Daoy (cell line): ENCODE measurements around the gene COQ9. TPM values are rescaled to one million over a fixed set of nuclear protein-coding genes. Genes with fewer than 3 reads are reported as not detected.
"Not testable (repeated sequence)": the region's sequence is repeated elsewhere in the genome, so short reads cannot be mapped to it uniquely, and the experiment has no call there.

Source experiments
- DNase-seq: peaks from one replicate; pipeline ENCODE4 v3.0.0-alpha.2; 2015; ENCODE audit warnings: low read depth
- total RNA-seq: library from RNA; depleted of rRNA; stranded (reverse); fragments of >200 nt; shearing (Covaris generic); gene quantifications from 2 replicates; pipeline ENCODE4 v1.2.3, GENCODE V29; 2014; rRNA removed

Gene COQ9, protein sequence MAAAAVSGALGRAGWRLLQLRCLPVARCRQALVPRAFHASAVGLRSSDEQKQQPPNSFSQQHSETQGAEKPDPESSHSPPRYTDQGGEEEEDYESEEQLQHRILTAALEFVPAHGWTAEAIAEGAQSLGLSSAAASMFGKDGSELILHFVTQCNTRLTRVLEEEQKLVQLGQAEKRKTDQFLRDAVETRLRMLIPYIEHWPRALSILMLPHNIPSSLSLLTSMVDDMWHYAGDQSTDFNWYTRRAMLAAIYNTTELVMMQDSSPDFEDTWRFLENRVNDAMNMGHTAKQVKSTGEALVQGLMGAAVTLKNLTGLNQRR
- 34.9 and 44.9 TPM in 2 replicates for total RNA-seq

DNA sequence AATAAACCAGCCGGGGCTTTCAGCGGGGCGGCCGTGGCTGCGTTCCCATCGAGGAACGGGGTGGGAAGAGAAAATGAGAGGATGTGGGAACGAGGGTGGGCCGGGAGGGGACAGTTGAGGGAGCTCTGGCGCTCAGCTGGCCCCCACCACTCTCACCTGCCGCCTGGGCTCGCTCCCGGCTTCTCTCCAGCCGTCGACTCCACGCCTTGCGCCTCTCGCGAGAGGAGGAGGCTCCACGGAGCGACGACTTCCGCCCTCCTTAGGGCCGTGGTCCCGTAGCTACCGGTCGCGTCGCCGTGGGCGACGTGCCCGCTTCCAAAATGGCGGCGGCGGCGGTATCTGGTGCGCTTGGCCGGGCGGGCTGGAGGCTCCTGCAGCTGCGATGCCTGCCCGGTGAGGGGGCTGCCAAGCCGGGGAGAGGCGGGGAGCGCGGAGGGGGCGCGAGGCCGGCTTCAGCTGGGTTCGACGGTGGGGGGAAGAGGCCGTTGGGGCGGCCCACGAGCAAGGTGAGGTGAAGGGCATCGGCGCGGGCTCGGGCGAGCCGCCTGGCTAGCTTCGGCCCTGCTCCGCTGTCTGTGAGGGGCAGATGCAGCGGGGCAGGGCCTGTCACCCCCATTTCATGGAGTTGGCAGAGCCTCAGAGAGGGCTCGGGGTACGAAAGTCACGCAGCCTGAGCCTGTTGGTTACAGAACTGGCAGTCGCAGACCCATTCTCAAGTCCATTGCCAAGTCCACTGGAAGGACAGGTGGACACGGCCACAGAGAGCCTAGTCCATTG, at the start of gene COQ9, which contains the start of gene CIAPIN1:
Gene COQ9, plus strand, starts transcription at position 294 of the 777 bp plus-strand sequence. Its CDS starts 27 bp downstream, at position 321.
Gene CIAPIN1, minus strand, starts transcription at position 200 of the 777 bp plus-strand sequence. CDS start 6,457 bp downstream, outside the sequence.
- peak; percentile 95 for DNase-seq

DNA sequence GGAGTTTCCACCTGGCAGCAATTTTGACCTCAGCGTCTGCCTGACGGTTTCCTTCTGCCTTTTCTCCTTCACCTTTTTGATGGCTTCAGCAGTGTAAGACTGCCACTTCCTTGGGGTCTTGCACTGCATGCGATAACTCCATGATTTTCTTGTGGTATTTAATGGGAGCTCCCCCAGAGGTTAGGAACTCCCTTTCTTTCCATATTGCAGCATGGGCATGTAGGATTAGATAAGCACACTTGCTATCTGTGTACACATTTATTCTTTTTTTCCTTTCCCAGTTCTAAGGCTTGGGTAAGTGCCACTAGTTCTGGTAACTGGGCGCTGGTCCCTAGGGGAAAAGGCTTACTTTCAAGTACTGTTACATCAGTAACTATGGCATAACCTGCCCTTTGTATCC, 49.8 kb upstream of the COQ9 start:
- DNase-seq: not testable (repeated sequence)

DNA sequence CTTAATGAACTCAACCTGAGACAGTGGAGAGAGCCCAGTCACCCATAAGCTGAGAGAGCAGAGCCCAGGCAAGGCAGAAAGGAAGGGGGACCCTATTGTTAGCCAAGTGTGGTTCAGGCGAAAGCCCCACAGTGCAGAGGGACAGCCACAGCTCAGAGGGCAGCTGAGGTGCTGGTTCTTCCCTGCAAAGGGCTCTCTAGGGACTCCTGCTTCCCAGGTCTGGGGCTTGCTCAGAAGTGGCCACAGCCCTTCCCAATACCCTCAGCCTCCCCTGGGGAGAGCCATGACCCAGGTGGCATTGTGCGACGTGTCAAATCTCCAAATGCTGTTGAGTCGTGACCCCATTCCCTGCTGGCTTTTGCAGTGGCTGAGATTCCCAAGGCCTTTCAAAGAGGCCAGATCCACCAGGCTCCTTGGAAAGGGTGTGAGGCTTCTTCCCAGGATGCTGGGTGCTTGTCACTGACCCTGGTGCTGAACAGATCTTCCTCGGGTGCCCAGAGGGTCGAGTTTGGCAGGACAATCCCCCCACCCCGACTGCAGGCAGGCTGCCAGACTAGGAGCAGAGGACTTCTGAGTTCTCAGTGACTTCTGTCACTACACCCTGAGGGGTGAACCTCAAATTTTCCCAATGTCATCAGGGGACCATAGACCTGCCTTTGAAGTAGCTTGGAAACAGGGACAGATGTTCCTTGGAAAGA, 45.2 kb upstream of the COQ9 start:
- DNase-seq: no peak

DNA sequence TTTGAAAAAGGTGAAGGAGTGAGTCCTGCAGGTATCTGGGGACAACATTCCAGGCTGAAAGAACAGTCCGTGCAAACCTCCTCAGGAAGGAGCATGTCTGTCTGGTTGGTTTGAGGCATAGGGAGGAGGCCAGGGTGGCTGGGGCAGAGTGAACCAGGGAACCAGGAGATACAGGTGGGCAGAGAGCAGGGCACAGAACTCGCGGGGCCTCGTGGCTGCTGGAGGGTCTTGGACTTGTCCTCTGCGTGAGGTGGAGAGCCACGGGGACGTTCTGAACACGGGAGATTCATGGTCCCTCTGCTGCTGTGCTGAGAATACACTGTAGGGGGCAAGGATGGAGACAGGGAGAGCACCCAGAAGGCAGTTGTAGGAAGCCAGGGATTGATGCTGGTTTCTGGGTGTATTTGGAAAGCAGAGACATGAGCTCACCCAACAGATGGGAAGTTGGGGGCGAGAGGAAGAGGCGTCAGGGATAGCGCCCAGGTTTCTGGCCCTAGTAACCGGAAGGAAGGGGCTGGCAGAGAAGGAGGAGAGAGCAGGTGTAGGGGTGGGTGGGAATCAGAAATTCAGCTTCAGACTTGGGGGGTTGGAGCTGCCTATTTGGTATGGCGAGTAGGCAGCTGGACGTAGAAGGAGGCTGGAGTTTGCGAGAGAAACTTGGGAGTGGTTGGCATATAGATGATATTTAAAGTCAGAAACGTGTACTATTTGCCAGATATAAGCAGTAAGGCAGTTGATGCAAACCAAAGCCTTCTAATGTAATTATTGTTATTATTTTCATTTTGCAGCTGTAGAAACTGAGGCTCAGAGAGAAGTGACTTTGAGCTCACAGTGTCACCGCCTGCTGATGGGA, 43.1 kb upstream of the COQ9 start, which contains the start of gene CCL17:
Gene CCL17, plus strand, starts transcription at position 803 of the 853 bp plus-strand sequence. CDS start 9,166 bp downstream, outside the sequence.
- no peak for DNase-seq

DNA sequence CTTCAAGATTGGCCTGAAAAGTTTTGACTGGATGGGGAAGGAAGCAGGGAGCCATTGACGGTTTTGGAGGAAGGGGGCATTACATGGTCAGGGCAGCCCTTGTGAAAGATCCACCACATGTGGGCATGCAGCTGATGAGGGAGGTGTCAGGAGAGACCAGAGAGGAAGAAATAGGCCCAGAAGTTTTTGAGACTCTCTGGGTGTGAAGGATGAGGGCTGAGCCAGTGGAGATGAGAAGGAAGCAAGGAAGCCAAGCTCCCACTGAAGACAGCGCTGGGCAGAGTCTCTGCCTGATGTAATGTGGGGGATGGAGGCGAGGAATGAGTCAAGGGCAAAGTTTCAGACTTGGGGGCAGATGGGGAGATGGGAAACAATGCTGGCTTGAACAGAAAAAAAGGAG, 42.2 kb upstream of the COQ9 start:
- no peak for DNase-seq

DNA sequence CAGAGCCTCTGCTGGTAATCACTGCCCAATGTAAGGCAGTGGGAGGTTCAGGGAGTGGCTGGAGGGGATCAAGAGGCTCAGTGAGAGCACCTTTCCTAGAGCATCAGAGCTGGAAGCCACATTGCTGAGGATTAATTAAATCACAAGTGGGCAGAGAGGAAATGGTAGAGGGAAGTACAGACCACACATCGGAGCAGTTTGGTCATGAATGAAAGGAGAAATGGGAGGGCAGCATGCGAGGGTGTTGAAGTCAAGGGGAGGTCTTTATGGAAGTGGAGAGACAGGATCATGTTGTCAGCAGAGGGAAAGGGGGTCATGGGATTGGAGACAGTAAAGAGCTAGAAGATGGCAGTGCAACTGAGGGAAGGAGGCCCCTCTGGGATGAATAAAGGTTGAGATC, 40.4 kb upstream of the COQ9 start:
- DNase-seq: no peak

DNA sequence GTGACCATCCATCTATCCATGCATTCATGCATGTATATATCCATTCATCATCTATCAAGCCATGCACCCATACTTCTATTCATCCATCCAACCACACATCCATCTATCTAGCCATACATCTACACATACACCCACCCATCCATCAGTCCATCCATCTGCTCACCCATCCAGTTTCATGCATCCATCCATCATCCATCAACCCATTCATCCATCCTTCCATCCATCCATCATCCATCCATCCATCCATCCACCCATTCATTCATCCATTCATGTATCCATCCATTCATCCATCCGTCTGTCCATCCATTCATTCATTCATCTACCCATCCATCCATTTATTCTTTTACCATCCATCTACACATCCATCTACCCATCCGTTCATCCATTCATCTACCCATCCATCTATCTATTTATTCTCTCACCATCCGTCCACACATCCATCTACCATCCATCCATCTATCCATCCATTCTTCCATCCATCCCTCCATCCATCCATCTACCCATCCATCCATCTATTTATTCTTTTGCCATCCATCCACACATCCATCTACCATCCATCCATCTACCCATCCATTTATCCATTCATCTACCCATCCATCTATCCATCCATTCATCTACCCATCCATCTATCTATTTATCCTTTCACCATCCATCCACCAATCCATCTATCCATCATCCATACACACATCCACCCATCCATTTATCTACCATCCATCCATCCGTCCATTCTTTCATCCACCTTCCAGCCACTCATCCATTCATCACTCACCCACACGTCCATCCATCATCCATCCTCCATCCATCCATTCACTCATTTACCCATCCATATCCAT, 39.5 kb upstream of the COQ9 start:
- no peak for DNase-seq

DNA sequence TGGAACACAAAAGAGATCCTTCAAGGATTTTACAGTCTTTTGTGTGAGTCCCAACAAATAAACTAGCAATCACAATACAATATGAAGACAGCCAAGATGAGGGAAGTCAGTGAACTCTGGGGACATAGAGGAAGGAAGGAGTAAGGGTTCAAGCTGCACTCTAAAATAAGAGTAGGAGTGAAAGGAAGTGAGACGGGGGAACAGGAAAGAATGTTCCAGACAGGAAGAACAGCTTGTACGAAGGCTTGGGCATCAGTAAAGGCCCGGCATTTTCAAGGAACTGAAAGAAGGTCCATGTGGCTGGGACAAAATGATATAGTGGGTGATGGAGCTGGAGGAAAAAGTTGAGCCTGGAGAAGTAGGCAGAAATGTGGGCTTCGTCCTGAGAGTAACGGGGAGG, 38.2 kb upstream of the COQ9 start:
- DNase-seq: no peak

DNA sequence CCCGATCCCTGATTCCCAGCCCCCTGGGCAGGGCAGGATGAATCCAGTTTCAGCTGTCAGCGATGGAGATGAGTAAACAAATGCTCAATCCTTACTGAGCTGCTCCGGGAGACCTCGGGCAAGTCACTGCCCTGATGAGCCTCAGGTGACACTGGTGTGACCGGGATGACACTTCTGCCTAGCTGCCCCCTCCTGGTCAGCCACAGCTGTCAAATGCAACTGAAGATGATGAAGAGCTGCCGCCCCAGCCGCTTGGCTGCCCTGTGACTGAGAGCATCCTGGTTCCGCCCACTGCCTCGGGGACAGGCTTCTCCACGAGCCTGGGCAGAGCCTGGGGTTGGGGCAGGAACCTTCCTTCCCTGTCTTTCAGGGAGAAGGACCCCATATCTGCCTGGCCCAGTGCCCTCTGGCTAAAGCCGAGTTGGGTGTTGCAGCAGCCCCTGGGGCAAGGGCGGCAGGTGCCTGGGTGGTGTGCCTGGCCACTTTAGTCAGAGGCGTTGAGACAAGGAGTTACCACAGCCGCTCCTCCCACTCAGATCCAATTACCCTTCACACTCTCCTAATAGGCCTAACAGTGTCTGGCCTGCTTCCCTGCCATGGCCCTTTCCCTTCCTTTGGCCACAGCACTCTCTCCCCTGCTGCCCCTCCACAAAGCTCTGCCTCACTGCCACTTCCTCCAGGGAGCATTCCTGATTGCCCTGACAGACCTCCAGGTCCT, 37.2 kb upstream of the COQ9 start:
- DNase-seq: peak; percentile 29

DNA sequence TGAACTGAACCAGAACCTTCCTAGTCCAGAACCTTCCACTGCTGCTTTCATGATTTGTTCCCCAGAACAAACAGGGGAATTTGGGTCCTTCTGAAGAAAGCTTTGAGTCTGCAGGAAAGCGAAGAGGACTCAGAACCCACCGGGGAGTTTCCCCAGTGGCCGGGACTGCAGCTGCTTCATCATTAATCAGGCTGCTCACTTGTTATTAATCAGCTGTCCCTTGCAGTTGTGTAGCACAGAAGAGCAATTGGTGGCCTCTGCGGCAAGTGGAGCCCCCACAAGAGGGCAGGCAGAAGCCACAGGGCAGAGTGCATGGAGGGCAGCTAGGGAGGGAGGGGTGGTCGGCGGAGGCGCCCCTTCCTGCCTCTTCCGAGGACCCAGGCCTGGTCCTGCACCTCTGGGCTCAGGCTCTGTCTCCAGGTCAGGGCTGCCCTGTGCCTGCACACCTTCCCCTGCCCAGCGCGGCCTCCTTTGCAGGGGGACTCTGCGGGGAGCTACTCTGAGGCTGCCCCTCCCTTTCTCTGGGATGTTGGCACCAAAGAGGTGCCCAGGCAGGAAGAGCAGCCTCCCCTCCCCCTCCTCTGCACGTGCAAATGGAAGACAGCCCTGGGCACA, 35.8 kb upstream of the COQ9 start:
- no peak for DNase-seq

DNA sequence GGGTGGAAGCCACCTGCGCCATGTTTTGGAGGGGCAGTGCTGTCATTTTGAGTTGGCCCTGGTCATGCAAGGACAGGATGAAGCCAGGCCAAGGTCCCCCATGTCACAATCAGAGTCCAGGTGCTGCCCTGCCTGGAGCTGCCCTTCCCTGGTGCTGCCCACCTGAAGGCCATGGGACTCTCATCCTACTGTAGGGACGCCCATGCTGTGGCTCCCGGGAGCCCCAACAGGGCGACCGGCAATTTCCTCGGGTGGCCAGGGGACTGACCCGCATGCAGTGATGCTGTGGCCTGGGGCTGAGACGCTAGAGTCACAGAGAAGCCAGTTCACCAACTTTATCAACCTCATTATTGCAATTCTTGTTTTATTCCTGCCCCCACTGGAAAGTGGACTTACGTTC, 34.7 kb upstream of the COQ9 start:
- no peak for DNase-seq

DNA sequence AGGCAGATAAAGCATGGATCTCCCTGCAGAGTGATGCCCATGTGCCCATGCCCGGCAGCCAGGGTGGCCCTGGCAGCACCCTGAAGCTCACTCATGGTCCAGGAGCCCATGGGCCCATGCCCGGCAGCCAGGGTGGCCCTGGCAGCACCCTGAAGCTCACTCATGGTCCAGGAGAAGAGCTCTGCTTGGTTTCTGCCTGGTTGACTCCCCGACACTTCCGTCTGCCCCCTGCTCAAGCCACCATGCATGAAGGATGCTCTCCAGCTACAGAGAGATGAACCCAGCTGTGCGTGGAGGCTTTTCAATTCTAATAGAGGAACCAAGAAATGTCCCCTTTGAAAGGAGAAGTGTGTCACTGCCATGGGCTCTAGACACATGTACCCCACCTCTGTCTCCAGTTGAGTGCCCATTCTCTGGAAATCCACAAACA, 34.0 kb upstream of the COQ9 start:
- no peak for DNase-seq

DNA sequence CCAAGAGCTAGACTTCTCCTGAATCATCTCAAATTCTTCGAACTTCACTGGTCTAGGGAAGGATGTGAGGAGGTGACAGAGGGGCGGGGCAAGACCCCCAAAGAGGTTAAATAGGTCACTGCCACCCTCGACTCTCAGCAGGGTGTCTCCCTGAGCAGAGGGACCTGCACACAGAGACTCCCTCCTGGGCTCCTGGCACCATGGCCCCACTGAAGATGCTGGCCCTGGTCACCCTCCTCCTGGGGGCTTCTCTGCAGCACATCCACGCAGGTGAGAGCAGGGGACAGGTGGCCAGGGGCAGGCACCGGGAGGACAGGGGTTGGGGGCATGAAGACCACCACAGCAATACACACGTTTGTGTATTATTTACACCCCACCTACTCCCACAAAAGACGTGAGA, 33.5 kb upstream of the COQ9 start:
- DNase-seq: no peak

DNA sequence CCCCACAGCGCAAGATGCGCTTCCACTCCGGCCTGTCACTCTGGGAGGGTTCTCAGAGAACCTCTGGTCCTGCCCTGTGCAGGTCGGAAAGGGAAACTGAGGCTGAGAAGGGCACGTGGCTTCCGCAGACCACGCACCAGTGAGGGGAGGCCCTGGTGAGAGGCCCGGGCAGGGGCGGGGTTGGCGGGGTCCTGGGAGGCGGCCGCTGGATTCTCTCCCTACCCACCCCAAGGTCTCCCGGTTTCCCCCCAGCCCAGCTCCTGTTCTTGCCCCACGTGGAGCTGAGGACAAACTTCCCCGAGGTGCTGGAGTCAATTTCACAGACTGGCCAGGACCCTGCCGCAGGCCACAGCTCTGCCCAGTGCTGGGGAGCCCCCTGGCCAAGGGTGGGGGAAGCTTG, 31.2 kb upstream of the COQ9 start:
- DNase-seq: no peak

DNA sequence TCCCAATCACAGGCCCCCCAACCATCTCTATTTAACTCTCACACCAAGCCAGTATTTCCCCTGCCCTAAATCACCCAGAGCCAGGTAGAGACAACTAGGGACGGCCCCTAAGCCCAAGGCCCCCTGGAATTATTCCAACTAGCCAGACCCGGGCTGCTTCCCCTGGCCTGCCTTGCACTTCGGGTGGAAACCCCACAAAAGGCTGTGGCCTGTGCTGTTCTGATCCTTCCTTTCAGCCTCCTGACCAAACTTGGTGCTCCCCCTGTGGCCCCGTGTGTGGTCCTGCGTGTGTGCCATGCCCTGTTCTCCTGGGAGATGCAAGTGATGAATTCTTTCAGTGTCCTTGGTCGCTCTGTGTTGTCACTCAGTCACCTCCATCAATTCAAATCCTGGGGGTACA, 27.8 kb upstream of the COQ9 start:
- DNase-seq: no peak

DNA sequence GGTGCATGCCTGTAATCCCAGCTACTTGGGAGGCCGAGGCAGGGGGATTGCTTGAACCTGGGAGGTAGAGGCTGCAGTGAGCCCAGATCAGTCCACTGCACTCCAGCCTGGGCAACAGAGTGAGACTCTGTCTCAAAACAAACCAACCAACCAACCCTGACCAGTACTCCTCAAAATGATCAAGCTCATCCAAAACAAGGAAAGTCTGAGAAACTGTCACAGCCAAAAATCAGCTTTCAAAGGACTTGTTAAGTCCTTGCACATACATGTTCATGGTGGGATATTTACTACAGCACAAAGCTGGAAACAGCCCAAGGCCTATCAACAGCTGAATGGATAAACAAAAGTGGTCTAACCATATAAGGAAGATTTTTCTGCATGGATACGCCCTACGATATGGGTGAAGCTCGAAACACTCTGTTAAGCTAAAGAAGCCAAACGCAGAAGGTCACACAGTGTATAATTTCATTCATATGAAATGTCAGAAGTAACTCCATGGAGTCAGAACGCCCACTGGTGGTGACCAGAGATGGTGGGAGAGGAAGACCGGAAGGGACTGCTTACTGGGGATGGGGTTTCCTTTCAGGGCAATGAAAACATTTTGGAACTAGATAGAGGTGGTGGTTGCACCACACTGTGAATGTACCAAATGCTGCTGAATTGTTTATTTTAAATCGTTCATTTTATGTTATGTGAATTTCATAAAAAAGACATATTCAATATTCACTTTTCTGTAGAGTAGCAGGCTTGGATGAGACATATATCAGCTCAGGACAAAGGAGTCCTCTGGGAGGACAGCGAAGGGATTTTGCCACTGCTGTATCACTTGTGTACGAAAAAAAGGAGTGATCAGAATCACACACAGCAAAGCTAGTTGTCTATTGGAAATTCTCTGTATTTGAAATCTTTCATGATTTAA, 25.0 kb upstream of the COQ9 start:
- DNase-seq: peak; percentile 53

DNA sequence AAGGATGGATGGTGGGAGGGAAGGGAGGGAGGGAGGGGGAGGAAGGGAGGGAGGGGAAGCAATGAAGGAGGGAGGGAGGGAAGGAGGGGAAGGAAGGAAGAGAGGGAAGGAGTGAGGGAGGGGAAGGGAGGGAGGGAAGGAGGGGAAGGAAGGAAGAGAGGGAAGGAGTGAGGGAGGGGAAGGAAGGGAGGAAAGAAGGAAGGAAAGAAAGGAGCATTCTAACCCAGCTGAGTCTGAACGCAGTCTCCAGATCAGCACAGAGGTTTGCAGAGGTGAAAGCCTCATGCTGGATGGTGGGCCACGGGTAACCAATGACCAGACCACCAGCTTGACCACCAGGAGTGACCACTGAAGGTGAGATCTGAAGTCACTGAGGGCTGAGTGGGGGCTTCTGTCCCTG, 24.1 kb upstream of the COQ9 start:
- DNase-seq: no peak

DNA sequence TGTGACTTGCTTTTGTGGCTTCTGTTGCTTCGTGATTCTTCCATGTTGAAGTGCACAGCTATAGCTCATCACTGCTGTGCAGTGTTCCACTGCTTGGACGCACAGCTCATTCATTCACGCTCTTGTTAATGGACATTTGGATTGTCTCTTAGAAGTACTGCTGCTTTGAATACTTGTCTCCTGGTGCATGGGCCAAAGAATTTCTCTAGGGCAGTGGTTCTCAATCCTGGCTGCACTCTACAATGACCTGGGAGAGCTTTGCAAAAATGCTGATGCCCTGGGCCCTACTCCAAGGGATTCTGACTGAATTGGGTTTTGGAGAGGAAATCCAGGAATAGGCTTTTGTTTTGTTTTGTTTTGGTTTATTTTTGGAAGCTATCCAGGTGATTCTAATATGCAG, 22.7 kb upstream of the COQ9 start:
- no peak for DNase-seq
